Chondrocyte (in vitro differentiated cells): ENCODE results near the gene DPYSL5. TPM values are rescaled to one million over a fixed set of nuclear protein-coding genes. Genes with fewer than 3 reads are reported as not detected.
"Not testable (repeated sequence)": the region's sequence is repeated elsewhere in the genome, so short reads cannot be mapped to it uniquely, and the experiment has no call there.

Source experiments
- DNase-seq: peaks from one replicate; pipeline ENCODE4 v3.0.0; 2021; ENCODE audit warnings: mixed read lengths, low spot score
- H3K27ac Mint-ChIP-seq: one replicate; pipeline ENCODE4 v1.8.0; 2021; ENCODE audit warnings: mild to moderate bottlenecking, moderate library complexity, mixed read lengths; ENCODE audit not compliant: unreplicated experiment
- H3K27me3 Mint-ChIP-seq: 2 replicates; pipeline ENCODE4 v1.8.0; 2021; ENCODE audit warnings: low read depth, mixed read lengths
- H3K36me3 Mint-ChIP-seq: 2 replicates; pipeline ENCODE4 v1.8.0; 2021; ENCODE audit warnings: low read depth, mixed read lengths
- H3K4me1 Mint-ChIP-seq: 2 replicates; pipeline ENCODE4 v1.8.0; 2021; ENCODE audit warnings: low read depth, mild to moderate bottlenecking, mixed read lengths
- H3K4me3 Mint-ChIP-seq: one replicate; pipeline ENCODE4 v1.8.0; 2021; ENCODE audit warnings: mild to moderate bottlenecking, moderate library complexity, mixed read lengths; ENCODE audit not compliant: unreplicated experiment
- H3K9me3 Mint-ChIP-seq: 2 replicates; pipeline ENCODE4 v1.8.0; 2021; ENCODE audit warnings: low read depth, mixed read lengths
- CTCF ChIP-seq: fragments of 200-600 bp; sonication (generic); IDR thresholded peaks from 2 replicates; pipeline ENCODE4 v1.5.0; 2021; ENCODE audit warnings: antibody characterized with exemption, mild to moderate bottlenecking, moderate library complexity
- total RNA-seq: library from RNA; stranded (reverse); gene quantifications from 3 replicates; pipeline ENCODE4 v1.2.1, GENCODE V29; 2021

DPYSL5 gene
- total RNA-seq, 1 donor from 2014 or later: 0.25 TPM

- Mint-ChIP-seq H3K4me3 (no peak overlapping the region), H3K4me1 (no peaks in the 10 kb centered on the region), H3K9me3 (no peaks in the 10 kb centered on the region), H3K27me3 (peaks cover 31% of the 10 kb centered on the region), H3K27ac (no peak overlapping the region), H3K36me3 (no peaks in the 10 kb centered on the region)
- TF ChIP-seq CTCF: no peak
- no peak for DNase-seq
Measured at GRCh38 chr2:26875808-26876207, 27.9 kb downstream of the DPYSL5 start.

- Mint-ChIP-seq H3K27me3 (peaks cover 33% of the 10 kb centered on the region), H3K9me3 (no peaks in the 10 kb centered on the region), H3K27ac (no peak overlapping the region), H3K36me3 (no peaks in the 10 kb centered on the region), H3K4me1 (no peaks in the 10 kb centered on the region), H3K4me3 (no peak overlapping the region)
- DNase-seq: no peak
- no peak for TF ChIP-seq CTCF
Measured at GRCh38 chr2:26876260-26876659, 28.3 kb downstream of the DPYSL5 start.

- TF ChIP-seq CTCF: no peak
- H3K4me1 Mint-ChIP-seq: no peaks in the 10 kb centered on the region
- H3K9me3 Mint-ChIP-seq: no peaks in the 10 kb centered on the region
- DNase-seq: no peak
- no peak overlapping the region for H3K4me3 Mint-ChIP-seq
- no peaks in the 10 kb centered on the region for H3K36me3 Mint-ChIP-seq
- no peak overlapping the region for H3K27ac Mint-ChIP-seq
- peaks cover 31% of the 10 kb centered on the region for H3K27me3 Mint-ChIP-seq
Measured at GRCh38 chr2:26877276-26877675, 29.3 kb downstream of the DPYSL5 start.

GRCh38 chr2:26880161-26880560, 32.2 kb downstream of the DPYSL5 start:
- DNase-seq: no peak
- Mint-ChIP-seq H3K27ac (no peak overlapping the region), H3K4me3 (no peak overlapping the region), H3K4me1 (no peaks in the 10 kb centered on the region), H3K27me3 (peaks cover 28% of the 10 kb centered on the region), H3K9me3 (no peaks in the 10 kb centered on the region), H3K36me3 (no peaks in the 10 kb centered on the region)
- no peak for TF ChIP-seq CTCF

- TF ChIP-seq CTCF: no peak
- Mint-ChIP-seq H3K36me3 (no peaks in the 10 kb centered on the region), H3K4me3 (no peak overlapping the region), H3K9me3 (no peaks in the 10 kb centered on the region), H3K27me3 (peaks cover 25% of the 10 kb centered on the region), H3K27ac (no peak overlapping the region), H3K4me1 (no peaks in the 10 kb centered on the region)
- DNase-seq: no peak
Measured at GRCh38 chr2:26880910-26881435, 33.0 kb downstream of the DPYSL5 start.

- H3K27ac Mint-ChIP-seq, H3K9me3 Mint-ChIP-seq, DNase-seq, H3K4me1 Mint-ChIP-seq, H3K36me3 Mint-ChIP-seq, H3K4me3 Mint-ChIP-seq: not testable (repeated sequence)
- peaks cover 25% of the 10 kb centered on the region for H3K27me3 Mint-ChIP-seq
Measured at GRCh38 chr2:26882220-26882619, 34.3 kb downstream of the DPYSL5 start.
